Breast epithelium (tissue), 4 donors: ENCODE results near the gene PDK2. TPM values are rescaled to one million over a fixed set of nuclear protein-coding genes. Genes with fewer than 3 reads are reported as not detected.

Source experiments
- DNase-seq, 2 donors: peaks; one replicate each; pipeline ENCODE4 v3.0.0-alpha.2; 2019; ENCODE audit warnings: low spot score in 2 of 2
- H3K27ac ChIP-seq, 2 donors: fragments of 200-600 bp; sonication (generic) in 1 of 2; one replicate each; pipeline ENCODE4 v1.5.1; 2016 to 2019; ENCODE audit warnings: mild to moderate bottlenecking in 1 of 2
- H3K27me3 ChIP-seq, 2 donors: fragments of 200-600 bp; sonication (generic) in 1 of 2; one replicate each; pipeline versions ENCODE4 v1.5.1 to v1.6.0; 2017 to 2019; ENCODE audit warnings: control low read depth in 1 of 2, mild to moderate bottlenecking in 1 of 2
- H3K36me3 ChIP-seq: fragments of 200-600 bp; one replicate; pipeline ENCODE4 v1.5.1; 2019
- H3K4me1 ChIP-seq, 2 donors: fragments of 200-600 bp; sonication (generic); one replicate each; pipeline ENCODE4 v1.5.1; 2016 to 2019; ENCODE audit warnings: control low read depth in 1 of 2
- H3K4me3 ChIP-seq, 3 donors: fragments of 200-600 bp; sonication (generic); 1 replicate in 2 of 3; 2 replicates in 1 of 3; pipeline ENCODE4 v1.5.1; 2016 to 2019; ENCODE audit warnings: mild to moderate bottlenecking in 3 of 3, moderate library complexity in 2 of 3
- H3K9me3 ChIP-seq, 2 donors: fragments of 200-600 bp; sonication (generic) in 1 of 2; one replicate each; pipeline ENCODE4 v1.5.1; 2016 to 2019; ENCODE audit warnings: control low read depth in 1 of 2
- POLR2A ChIP-seq: fragments of 450-650 bp; IDR thresholded peaks from one replicate; pipeline ENCODE4 v1.6.1; 2016; ENCODE audit warnings: antibody characterized with exemption, mild to moderate bottlenecking, moderate library complexity
- POLR2AphosphoS5 ChIP-seq, 3 donors: sonication (generic); formaldehyde crosslinking; IDR thresholded peaks; one replicate each; pipeline ENCODE4 v1.6.1; 2017; ENCODE audit warnings: antibody characterized with exemption in 3 of 3
- intact Hi-C: fragments of 100-400 bp; cut with DNase I; formaldehyde crosslinking; loops from one replicate; pipeline ENCODE4 v1.15.1; 2023; ENCODE audit warnings: low total_unique reads
- total RNA-seq, 3 donors: library from RNA; depleted of rRNA; stranded (reverse); fragments of >200 nt; gene quantifications; one replicate each; pipeline ENCODE4 v1.1.0, GENCODE V29; 2016
- TF ChIP-seq, protein P1 (sequence below), 3 donors: fragments of 450-650 bp; IDR thresholded peaks; one replicate each; pipeline ENCODE4 v1.5.1; 2016 to 2017; ENCODE audit warnings: antibody characterized with exemption in 3 of 3, mild to moderate bottlenecking in 3 of 3, moderate library complexity in 3 of 3

PDK2 gene
- total RNA-seq, 3 donors from 2014 or later, result 28.2 to 53.4 (median 30.5) TPM

DNA sequence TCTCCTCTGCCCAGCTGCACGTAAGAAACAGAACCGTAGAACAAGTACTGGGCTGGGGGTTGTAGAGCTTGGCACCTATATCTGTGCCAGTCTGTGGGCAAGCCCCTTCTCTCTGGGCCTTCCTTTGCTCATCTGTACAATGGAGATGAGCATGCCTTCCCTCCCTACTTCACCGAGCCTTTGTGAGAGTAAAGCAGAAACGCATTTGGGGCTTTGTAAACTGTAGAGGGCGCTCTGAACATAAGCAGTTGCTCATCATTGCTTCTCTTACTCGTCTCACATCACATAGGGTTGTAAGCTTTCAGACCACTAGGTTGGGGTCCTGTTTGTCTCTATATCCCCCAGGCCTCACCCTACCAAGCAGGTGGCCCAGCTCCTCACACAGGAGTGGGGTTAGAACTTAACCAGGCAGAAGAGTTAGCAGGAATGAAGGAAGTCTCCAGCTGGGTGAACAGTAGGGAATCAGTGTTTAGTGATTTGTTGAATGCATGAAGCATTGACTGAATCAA lies 19.8 kb downstream of the PDK2 start:
- TF ChIP-seq POLR2A, result no peak
- TF ChIP-seq, protein P1, sequence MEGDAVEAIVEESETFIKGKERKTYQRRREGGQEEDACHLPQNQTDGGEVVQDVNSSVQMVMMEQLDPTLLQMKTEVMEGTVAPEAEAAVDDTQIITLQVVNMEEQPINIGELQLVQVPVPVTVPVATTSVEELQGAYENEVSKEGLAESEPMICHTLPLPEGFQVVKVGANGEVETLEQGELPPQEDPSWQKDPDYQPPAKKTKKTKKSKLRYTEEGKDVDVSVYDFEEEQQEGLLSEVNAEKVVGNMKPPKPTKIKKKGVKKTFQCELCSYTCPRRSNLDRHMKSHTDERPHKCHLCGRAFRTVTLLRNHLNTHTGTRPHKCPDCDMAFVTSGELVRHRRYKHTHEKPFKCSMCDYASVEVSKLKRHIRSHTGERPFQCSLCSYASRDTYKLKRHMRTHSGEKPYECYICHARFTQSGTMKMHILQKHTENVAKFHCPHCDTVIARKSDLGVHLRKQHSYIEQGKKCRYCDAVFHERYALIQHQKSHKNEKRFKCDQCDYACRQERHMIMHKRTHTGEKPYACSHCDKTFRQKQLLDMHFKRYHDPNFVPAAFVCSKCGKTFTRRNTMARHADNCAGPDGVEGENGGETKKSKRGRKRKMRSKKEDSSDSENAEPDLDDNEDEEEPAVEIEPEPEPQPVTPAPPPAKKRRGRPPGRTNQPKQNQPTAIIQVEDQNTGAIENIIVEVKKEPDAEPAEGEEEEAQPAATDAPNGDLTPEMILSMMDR (IDR thresholded peaks at IDR 0.05), result no peak
- TF ChIP-seq POLR2AphosphoS5 (IDR thresholded peaks at IDR 0.05), result no peak
- no peak overlapping the region for H3K4me3 ChIP-seq
- no peak for DNase-seq
- H3K27ac ChIP-seq, result no peak overlapping the region
- H3K36me3 ChIP-seq, result no peaks in the 10 kb centered on the region
- no peaks in the 10 kb centered on the region for H3K9me3 ChIP-seq
- H3K27me3 ChIP-seq, result no peaks in the 10 kb centered on the region
- intact Hi-C loops, result no loop called here
- H3K4me1 ChIP-seq, result peaks cover 7 to 10% of the 10 kb centered on the region in 2 donors

DNA sequence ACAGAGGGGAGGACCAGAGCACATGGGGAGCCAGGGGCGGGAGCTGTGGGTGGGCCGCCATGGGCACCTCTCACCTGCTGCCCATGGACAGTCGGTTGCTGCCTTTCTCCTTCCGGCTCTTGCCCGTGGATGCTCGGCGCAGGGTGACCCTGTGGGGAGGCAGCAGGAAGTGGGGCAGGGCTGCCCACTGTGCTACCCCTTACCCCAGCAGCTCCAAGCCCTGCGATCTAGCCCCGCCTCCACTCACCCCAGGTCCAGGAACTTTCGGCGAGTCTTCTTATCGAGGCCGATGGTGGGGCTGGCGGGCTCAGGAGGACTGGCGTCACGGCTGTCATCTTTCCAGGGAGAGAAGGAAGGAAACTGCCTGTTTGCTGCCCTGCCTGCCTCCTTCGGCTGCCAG lies 20.6 kb downstream of the PDK2 start:
- Histone ChIP-seq H3K4me3 (no peak overlapping the region), H3K9me3 (no peaks in the 10 kb centered on the region), H3K36me3 (no peaks in the 10 kb centered on the region), H3K27ac (no peak overlapping the region), H3K4me1 (peaks cover 7 to 10% of the 10 kb centered on the region in 2 donors), H3K27me3 (no peaks in the 10 kb centered on the region)
- TF ChIP-seq, protein P1 (IDR thresholded peaks at IDR 0.05), result no peak
- TF ChIP-seq POLR2AphosphoS5 (IDR thresholded peaks at IDR 0.05) (no peak), POLR2A (no peak)
- intact Hi-C loops, result no loop called here
- no peak for DNase-seq

DNA sequence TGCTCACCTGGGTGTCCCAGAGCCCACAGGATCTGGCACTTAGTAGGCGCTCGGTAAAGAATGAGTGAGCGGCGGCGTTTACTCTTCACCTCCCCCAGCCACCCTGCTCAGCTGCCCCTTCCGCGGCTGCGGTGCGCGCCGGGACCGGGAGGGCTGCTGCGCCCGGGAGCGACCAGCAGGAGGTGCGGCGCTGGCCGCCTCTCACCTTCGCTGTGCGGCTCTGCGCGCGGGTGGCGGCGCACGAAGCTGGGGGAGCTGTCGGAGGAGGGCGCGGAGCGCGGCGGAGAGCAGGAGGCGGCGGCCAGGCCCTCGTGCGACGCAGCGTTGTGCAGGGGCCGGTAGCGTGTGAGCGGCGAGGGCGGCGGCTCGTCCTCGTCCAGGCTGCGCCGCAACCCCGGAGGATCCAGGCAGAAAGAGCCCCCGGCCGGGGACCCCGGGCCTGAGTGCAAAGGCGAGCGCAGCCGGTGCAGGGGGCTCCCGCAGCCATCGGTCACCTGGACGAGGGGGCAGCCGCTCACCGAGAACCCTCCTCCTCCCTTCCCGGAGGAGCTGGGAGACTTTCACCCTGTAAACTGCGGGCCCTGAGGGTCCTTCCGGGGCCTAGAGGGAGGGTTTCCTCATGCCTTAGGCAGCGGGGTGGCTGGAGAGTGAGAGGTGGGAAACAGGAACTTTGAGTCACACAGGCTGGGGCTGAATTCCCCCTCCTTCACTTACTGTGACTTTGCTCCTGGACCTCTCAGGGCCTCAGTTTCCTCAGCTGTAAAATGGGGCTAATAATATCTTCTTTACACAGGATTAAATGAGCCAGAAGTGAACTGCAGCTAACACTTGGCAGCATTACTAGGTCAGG lies 22.3 kb downstream of the PDK2 start:
- intact Hi-C loops, result no loop called here
- Histone ChIP-seq H3K36me3 (no peaks in the 10 kb centered on the region), H3K9me3 (no peaks in the 10 kb centered on the region), H3K4me1 (peaks cover 0 to 7% of the 10 kb centered on the region in 2 donors), H3K27ac (no peak overlapping the region), H3K27me3 (no peaks in the 10 kb centered on the region), H3K4me3 (peak overlapping the region in 2 of 3 donors; percentile 26 to 53)
- TF ChIP-seq, protein P1 (IDR thresholded peaks at IDR 0.05), result peak; percentile 39 to 75 (median 54)
- TF ChIP-seq POLR2A, result no peak
- peak in 1 of 2 donors; percentile 72 for DNase-seq

DNA sequence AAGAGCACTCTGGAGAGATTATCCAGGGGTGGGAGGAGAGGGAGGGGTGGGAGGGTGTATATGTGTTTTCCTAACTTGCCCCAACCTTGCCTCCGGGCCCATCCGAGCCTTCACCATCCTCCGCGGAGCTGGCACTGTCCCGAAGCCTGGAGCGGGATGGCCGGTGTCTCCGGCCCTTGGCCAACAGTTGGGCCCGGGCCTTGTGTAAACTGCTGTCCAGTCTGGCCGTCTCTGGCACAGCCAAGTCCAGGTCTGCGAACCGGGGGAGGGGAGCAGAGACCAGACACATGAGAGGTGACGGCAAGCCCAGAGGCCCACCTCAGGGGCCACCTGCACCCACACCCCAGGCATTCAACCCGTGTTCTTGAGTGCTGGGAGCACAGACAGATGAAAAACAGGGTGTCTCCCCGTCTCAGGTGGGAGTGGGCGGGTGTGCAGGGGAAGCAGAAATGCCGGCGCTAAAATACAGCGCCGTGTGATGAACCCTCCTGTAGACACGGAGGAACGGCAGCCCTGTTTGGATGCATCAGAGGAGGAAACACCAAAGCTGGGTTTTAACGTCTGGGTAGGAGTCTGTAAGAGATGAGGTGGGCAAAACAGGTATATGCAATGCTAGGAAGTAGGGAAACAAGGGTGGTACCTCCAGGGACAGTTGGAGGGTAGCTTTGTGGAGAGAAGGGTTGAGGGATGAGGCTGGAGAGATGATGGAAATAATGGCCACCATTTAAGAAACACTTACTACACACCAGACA lies 23.1 kb downstream of the PDK2 start:
- no peak overlapping the region for H3K27ac ChIP-seq
- peak in 1 of 2 donors; percentile 85 for DNase-seq
- TF ChIP-seq, protein P1 (IDR thresholded peaks at IDR 0.05), result no peak
- no peak for TF ChIP-seq POLR2A
- no peak for TF ChIP-seq POLR2AphosphoS5 (IDR thresholded peaks at IDR 0.05)
- H3K9me3 ChIP-seq, result no peaks in the 10 kb centered on the region
- H3K36me3 ChIP-seq, result no peaks in the 10 kb centered on the region
- no peaks in the 10 kb centered on the region for H3K27me3 ChIP-seq
- intact Hi-C loops, result no loop called here
- no peak overlapping the region for H3K4me3 ChIP-seq
- H3K4me1 ChIP-seq, result peaks cover 0 to 7% of the 10 kb centered on the region in 2 donors

DNA sequence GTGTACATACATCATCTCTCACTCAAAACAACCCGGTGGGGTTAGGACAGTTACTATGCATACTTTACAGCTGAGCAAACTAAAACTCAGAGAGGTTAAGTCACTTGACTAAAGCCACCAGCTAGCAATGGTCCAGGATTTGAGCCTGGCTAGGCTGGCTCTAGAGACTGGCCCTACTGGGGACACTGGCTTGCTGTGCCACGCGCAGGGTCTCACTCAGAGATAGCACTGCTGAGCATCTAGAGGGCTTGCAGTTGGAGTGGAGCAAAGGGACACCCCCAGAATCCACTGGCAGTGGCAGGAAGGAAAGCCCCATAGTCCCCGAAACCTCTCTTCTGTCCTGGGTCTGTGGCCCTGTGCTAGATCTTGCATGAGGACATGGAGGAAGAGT lies 23.7 kb downstream of the PDK2 start:
- H3K36me3 ChIP-seq, result no peaks in the 10 kb centered on the region
- no peak for DNase-seq
- no peak overlapping the region for H3K4me3 ChIP-seq
- no peaks in the 10 kb centered on the region for H3K27me3 ChIP-seq
- no peak for TF ChIP-seq POLR2A
- no peak for TF ChIP-seq POLR2AphosphoS5 (IDR thresholded peaks at IDR 0.05)
- TF ChIP-seq, protein P1 (IDR thresholded peaks at IDR 0.05), result no peak
- H3K27ac ChIP-seq, result no peak overlapping the region
- peaks cover 0 to 7% of the 10 kb centered on the region in 2 donors for H3K4me1 ChIP-seq
- H3K9me3 ChIP-seq, result no peaks in the 10 kb centered on the region
- intact Hi-C loops, result no loop called here
